Measurements from ENCODE around the gene NELL1. TPM values are rescaled to one million over a fixed set of nuclear protein-coding genes. Genes with fewer than 3 reads are reported as not detected.

Gene NELL1
- total and polyA plus RNA-seq, 2 donors (not counting 3 experiments of a cell fraction or from before 2014, with no cell fraction given), result not detected

- no peak overlapping the region for H3K27ac ChIP-seq (ENCODE audit: insufficient read depth, low read depth, low read length)
- no peak overlapping the region for H3K4me2 ChIP-seq (ENCODE audit: insufficient read depth, low read length)
- H3K27me3 ChIP-seq (ENCODE audit: control insufficient read depth in 2 of 2, insufficient read depth in 2 of 2, low read length in 2 of 2), result no peaks in the 10 kb centered on the region
- H3K79me2 ChIP-seq (ENCODE audit: control insufficient read depth, insufficient read depth, low read length), result no peaks in the 10 kb centered on the region
- H3K36me3 ChIP-seq (ENCODE audit: control insufficient read depth in 2 of 2, extremely low read depth in 1 of 2, insufficient read depth in 2 of 2, low read length in 2 of 2), result no peaks in the 10 kb centered on the region
- intact Hi-C loops (cut with micrococcal nuclease), result no loop called here
- H3K4me1 ChIP-seq (ENCODE audit: control insufficient read depth, extremely low read depth, insufficient read depth, low read length), result no peaks in the 10 kb centered on the region
- dilution Hi-C loops (cut with MboI; ENCODE audit: extremely low pct_ligation_motif_present, low sequenced_read_pairs), result no loop called here
- TF ChIP-seq FOS (IDR thresholded peaks at IDR 0.05; ENCODE audit: borderline replicate concordance, insufficient read depth, low read length) (no peak), EZH2 (IDR thresholded peaks at IDR 0.05; ENCODE audit: borderline replicate concordance, low read depth, low read length, severe bottlenecking) (no peak)
- ChIA-PET POLR2A (no interaction called here), CTCF (no interaction called here)
- no peaks in the 10 kb centered on the region for H4K20me1 ChIP-seq (replicated peaks; ENCODE audit: control insufficient read depth, extremely low read depth, insufficient read depth, low read length)
- DNase-seq (ENCODE audit: low read depth, low spot score) (no peak), FAIRE-seq (no peak)
- H2AFZ ChIP-seq (ENCODE audit: low read depth, low read length), result no peak overlapping the region
- no peak overlapping the region for H3K9ac ChIP-seq (replicated peaks; ENCODE audit: extremely low read depth, insufficient read depth, low read length)
- no peak overlapping the region for H3K4me3 ChIP-seq (replicated peaks in 1 of 3; ENCODE audit: insufficient read depth in 1 of 3, low read depth in 1 of 3, low read length in 3 of 3)
- no peaks in the 10 kb centered on the region for H3K9me1 ChIP-seq (replicated peaks; ENCODE audit: control insufficient read depth, extremely low read depth, insufficient read depth, low read length)
- H3K9me3 ChIP-seq (replicated peaks; ENCODE audit: control insufficient read depth, insufficient read depth, low read length), result peaks cover 2% of the 10 kb centered on the region
- no TSS peak for BruUV-seq (replicated peaks)
Measured at GRCh38 chr11:21415606-21416005, 746.2 kb downstream of the NELL1 start.

DNA sequence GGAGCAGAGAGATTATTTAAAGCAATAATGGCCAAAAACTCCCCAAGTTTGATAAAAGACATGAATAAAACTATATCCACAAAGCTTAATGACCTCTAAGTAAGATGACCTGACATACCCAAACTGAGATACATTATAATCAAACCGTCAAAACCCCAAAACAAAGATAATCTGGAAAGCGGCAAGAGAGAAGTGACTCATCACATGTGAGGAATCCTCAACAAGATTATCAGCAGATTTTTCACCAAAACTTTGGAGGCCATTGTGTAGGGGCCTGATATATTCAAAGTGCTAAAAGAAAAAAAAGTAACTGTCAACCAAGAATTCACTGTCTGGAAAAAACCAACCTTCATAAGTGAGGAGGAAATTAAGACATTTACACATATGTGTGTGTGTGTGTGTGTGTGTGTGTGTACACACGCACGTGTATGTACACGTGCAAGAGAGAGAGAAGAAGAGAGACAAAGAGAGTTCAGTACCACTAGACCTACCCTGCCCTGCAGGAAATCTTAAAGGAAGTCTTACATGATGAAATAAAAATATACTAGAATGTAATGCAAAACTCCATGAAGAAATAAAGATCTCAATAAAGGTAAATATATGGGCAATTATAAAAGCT is 752.4 kb downstream of the NELL1 start:
- no peaks in the 10 kb centered on the region for H3K9me3 ChIP-seq (replicated peaks; ENCODE audit: control insufficient read depth, insufficient read depth, low read length)
- no peaks in the 10 kb centered on the region for H3K79me2 ChIP-seq (ENCODE audit: control insufficient read depth, insufficient read depth, low read length)
- H3K27me3 ChIP-seq (ENCODE audit: control insufficient read depth in 2 of 2, insufficient read depth in 2 of 2, low read length in 2 of 2), result no peaks in the 10 kb centered on the region
- FAIRE-seq, result no peak
- POLR2A ChIA-PET, result no interaction called here
- BruUV-seq (replicated peaks), result no TSS peak
- H3K9me1 ChIP-seq (replicated peaks; ENCODE audit: control insufficient read depth, extremely low read depth, insufficient read depth, low read length), result no peaks in the 10 kb centered on the region
- no peak for DNase-seq (ENCODE audit: low read depth, low spot score)
- CTCF ChIA-PET, result no interaction called here
- intact Hi-C loops (cut with micrococcal nuclease), result no loop called here
- TF ChIP-seq POLR2AphosphoS5 (IDR thresholded peaks at IDR 0.05; ENCODE audit: insufficient read depth, low read depth, low read length) (no peak), GATA2 (IDR thresholded peaks at IDR 0.05; ENCODE audit: insufficient read depth, insufficient read length, low read depth, low read length) (no peak), CTCF (IDR thresholded peaks at IDR 0.05; ENCODE audit: extremely low read depth in 1 of 2, insufficient read depth in 1 of 2, low read depth in 1 of 2, low read length in 2 of 2) (no peak), EZH2 (IDR thresholded peaks at IDR 0.05; ENCODE audit: borderline replicate concordance, low read depth, low read length, severe bottlenecking) (no peak), MAX (IDR thresholded peaks at IDR 0.05; ENCODE audit: insufficient read depth, insufficient read length) (no peak), MYC (IDR thresholded peaks at IDR 0.05; ENCODE audit: low read depth, low read length) (no peak), JUN (IDR thresholded peaks at IDR 0.05; ENCODE audit: borderline replicate concordance, insufficient read depth, insufficient read length, low read depth) (no peak)
- no peaks in the 10 kb centered on the region for H3K36me3 ChIP-seq (ENCODE audit: control insufficient read depth in 2 of 2, extremely low read depth in 1 of 2, insufficient read depth in 2 of 2, low read length in 2 of 2)
- H3K9ac ChIP-seq (replicated peaks; ENCODE audit: extremely low read depth, insufficient read depth, low read length), result no peak overlapping the region
- H2AFZ ChIP-seq (ENCODE audit: low read depth, low read length), result no peak overlapping the region
- H3K4me1 ChIP-seq (ENCODE audit: control insufficient read depth, extremely low read depth, insufficient read depth, low read length), result no peaks in the 10 kb centered on the region
- dilution Hi-C loops (cut with MboI; ENCODE audit: extremely low pct_ligation_motif_present, low sequenced_read_pairs), result no loop called here
- H4K20me1 ChIP-seq (replicated peaks; ENCODE audit: control insufficient read depth, extremely low read depth, insufficient read depth, low read length), result no peaks in the 10 kb centered on the region
- H3K27ac ChIP-seq (ENCODE audit: insufficient read depth, low read depth, low read length), result no peak overlapping the region
- H3K4me3 ChIP-seq (replicated peaks in 1 of 3; ENCODE audit: insufficient read depth in 1 of 3, low read depth in 1 of 3, low read length in 3 of 3), result no peak overlapping the region
- no peak overlapping the region for H3K4me2 ChIP-seq (ENCODE audit: insufficient read depth, low read length)

All from endothelial cell of umbilical vein (primary cell).